GM12891 (cell line): ENCODE results near the gene FOXK1.

Source experiments
- POLR2A ChIP-seq: IDR thresholded peaks from 2 replicates; pipeline ENCODE4 v1.6.1; 2011; ENCODE audit warnings: low read depth, low read length, control low read depth
- POLR2AphosphoS5 ChIP-seq: IDR thresholded peaks from 2 replicates; pipeline ENCODE4 v1.6.1; 2011; ENCODE audit warnings: low read depth, low read length, control low read depth
- POU2F2 ChIP-seq: IDR thresholded peaks from 2 replicates; pipeline ENCODE4 v1.6.1; 2011; ENCODE audit warnings: low read depth, mild to moderate bottlenecking, control low read depth, low read length, moderate library complexity
- TAF1 ChIP-seq: IDR thresholded peaks from 2 replicates; pipeline ENCODE4 v1.6.1; 2011; ENCODE audit warnings: low read depth, low read length, control low read depth

DNA sequence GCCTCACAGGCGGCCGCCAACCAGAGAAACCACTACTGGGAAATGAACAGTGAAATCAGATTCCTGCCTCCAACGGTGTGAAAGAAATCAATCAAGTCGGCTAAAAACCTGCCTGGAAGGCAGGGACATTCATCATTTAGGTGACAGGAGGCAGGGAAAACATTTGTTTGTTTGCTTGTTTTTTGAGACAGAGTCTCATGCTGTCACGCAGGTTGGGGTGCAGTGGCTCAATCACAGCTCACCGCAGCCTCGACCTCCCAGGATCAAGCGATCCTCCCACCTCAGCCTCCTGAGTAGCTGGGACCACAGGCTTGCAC lies 123.8 kb downstream of the FOXK1 start:
- no peak for TF ChIP-seq POU2F2
- no peak for TF ChIP-seq POLR2A
- no peak for TF ChIP-seq POLR2AphosphoS5
- no peak for TF ChIP-seq TAF1
